ENCODE results near the gene CACNA2D4.

The CACNA2D4 gene

GRCh38 chr12:1800401-1801302 is 117.8 kb downstream of the CACNA2D4 start:
- H3K4me3 ChIP-seq = no peak overlapping the region
- no peak overlapping the region for H3K27ac ChIP-seq
- DNase-seq = peak in 1 of 2 donors; percentile 78
- no peak for TF ChIP-seq CTCF (IDR thresholded peaks at IDR 0.05)
- H3K36me3 ChIP-seq = no peaks in the 10 kb centered on the region
- no peaks in the 10 kb centered on the region for H3K27me3 ChIP-seq
- intact Hi-C loops (cut with DNase I; ENCODE audit: low total_unique reads) = loop anchor here (10.0 kb wide), 1 partner anchor 784 kb away; no protein-coding TSS in a partner anchor
- H3K9me3 ChIP-seq = no peaks in the 10 kb centered on the region
- H3K4me1 ChIP-seq = peaks cover 0 to 15% (median 12%) of the 10 kb centered on the region in 4 donors

GRCh38 chr12:1799882-1800400 is 118.5 kb downstream of the CACNA2D4 start:
- Histone ChIP-seq H3K36me3 (no peaks in the 10 kb centered on the region), H3K27me3 (no peaks in the 10 kb centered on the region), H3K4me1 (peaks cover 0 to 22% (median 18%) of the 10 kb centered on the region in 4 donors), H3K27ac (no peak overlapping the region), H3K9me3 (no peaks in the 10 kb centered on the region), H3K4me3 (no peak overlapping the region)
- intact Hi-C loops (cut with DNase I; ENCODE audit: low total_unique reads) = loop anchor here (2.0 to 10.0 kb wide), 3 partner anchors 235 to 785 kb away; no protein-coding TSS in a partner anchor
- peak in 1 of 2 donors; percentile 63 for DNase-seq
- no peak for TF ChIP-seq CTCF (IDR thresholded peaks at IDR 0.05)

- DNase-seq = peak in 1 of 2 donors; percentile 62
- Histone ChIP-seq H3K36me3 (no peaks in the 10 kb centered on the region), H3K27me3 (no peaks in the 10 kb centered on the region), H3K27ac (no peak overlapping the region), H3K4me3 (no peak overlapping the region), H3K9me3 (no peaks in the 10 kb centered on the region), H3K4me1 (peaks cover 0 to 23% (median 19%) of the 10 kb centered on the region in 4 donors)
- intact Hi-C loops (cut with DNase I; ENCODE audit: low total_unique reads) = loop anchor here (2.0 to 10.0 kb wide), 2 partner anchors 236 to 476 kb away; no protein-coding TSS in a partner anchor
- TF ChIP-seq CTCF (IDR thresholded peaks at IDR 0.05) = no peak
Measured at GRCh38 chr12:1799051-1799881, 119.2 kb downstream of the CACNA2D4 start.

- no peak for DNase-seq
- intact Hi-C loops (cut with DNase I; ENCODE audit: low total_unique reads) = loop anchor here (2.0 to 10.0 kb wide), 2 partner anchors 236 to 476 kb away; no protein-coding TSS in a partner anchor
- TF ChIP-seq CTCF (IDR thresholded peaks at IDR 0.05) = no peak
Measured at GRCh38 chr12:1798641-1799020, 119.8 kb downstream of the CACNA2D4 start.

GRCh38 chr12:1797991-1798640 is 120.3 kb downstream of the CACNA2D4 start:
- intact Hi-C loops (cut with DNase I; ENCODE audit: low total_unique reads) = loop anchor here (2.0 to 10.0 kb wide), 2 partner anchors 237 to 477 kb away; no protein-coding TSS in a partner anchor
- Histone ChIP-seq H3K36me3 (no peaks in the 10 kb centered on the region), H3K4me1 (peaks cover 0 to 23% (median 19%) of the 10 kb centered on the region in 4 donors), H3K27ac (no peak overlapping the region), H3K27me3 (no peaks in the 10 kb centered on the region), H3K4me3 (no peak overlapping the region), H3K9me3 (no peaks in the 10 kb centered on the region)
- TF ChIP-seq CTCF (IDR thresholded peaks at IDR 0.05) = no peak
- peak in 1 of 2 donors; percentile 69 for DNase-seq

More at GRCh38 chr12:1798641-1799020, 119.8 kb downstream of the CACNA2D4 start:
- no peaks in the 10 kb centered on the region for H3K9me3 ChIP-seq
- H3K36me3 ChIP-seq = no peaks in the 10 kb centered on the region
- peaks cover 0 to 23% (median 19%) of the 10 kb centered on the region in 4 donors for H3K4me1 ChIP-seq
- no peaks in the 10 kb centered on the region for H3K27me3 ChIP-seq
- H3K27ac ChIP-seq = no peak overlapping the region
- no peak overlapping the region for H3K4me3 ChIP-seq
